Esophagus squamous epithelium (tissue), 4 donors: ENCODE results near the gene DDAH1.

Source experiments
- POLR2A ChIP-seq, 4 donors: fragments of 450-650 bp; IDR thresholded peaks; one replicate each; pipeline ENCODE4 v1.6.1; 2017; ENCODE audit warnings: antibody characterized with exemption in 4 of 4, mild to moderate bottlenecking in 4 of 4, moderate library complexity in 3 of 4
- TF ChIP-seq, protein P1 (sequence below), 6 experiments: fragments of 450-650 bp in 4 of 6; fragments of 200-600 bp in 2 of 6; sonication (generic) in 2 of 6; IDR thresholded peaks; one replicate each; pipeline ENCODE4 v1.5.1; 2016 to 2019; ENCODE audit warnings: antibody characterized with exemption in 6 of 6, mild to moderate bottlenecking in 4 of 6, moderate library complexity in 4 of 6

DNA sequence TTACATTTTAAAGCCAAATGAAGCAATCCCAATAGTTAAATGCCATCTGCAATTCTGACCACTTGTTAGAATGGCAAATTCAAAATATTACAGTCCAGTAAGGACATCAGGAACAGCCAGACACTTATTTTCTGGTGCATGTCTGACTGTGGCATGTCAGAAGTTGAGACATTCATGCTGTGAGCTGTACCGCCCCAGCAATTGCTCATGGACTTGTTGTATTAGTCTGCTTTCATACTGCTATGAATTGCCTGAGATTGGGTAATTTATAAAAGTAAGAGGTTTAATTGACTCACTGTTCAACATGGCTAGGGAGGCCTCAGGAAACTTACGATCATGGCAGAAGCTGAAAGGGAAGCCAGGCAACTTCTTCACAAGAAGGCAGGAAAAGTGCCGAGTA, 19.1 kb downstream of the DDAH1 start:
- TF ChIP-seq, protein P1, sequence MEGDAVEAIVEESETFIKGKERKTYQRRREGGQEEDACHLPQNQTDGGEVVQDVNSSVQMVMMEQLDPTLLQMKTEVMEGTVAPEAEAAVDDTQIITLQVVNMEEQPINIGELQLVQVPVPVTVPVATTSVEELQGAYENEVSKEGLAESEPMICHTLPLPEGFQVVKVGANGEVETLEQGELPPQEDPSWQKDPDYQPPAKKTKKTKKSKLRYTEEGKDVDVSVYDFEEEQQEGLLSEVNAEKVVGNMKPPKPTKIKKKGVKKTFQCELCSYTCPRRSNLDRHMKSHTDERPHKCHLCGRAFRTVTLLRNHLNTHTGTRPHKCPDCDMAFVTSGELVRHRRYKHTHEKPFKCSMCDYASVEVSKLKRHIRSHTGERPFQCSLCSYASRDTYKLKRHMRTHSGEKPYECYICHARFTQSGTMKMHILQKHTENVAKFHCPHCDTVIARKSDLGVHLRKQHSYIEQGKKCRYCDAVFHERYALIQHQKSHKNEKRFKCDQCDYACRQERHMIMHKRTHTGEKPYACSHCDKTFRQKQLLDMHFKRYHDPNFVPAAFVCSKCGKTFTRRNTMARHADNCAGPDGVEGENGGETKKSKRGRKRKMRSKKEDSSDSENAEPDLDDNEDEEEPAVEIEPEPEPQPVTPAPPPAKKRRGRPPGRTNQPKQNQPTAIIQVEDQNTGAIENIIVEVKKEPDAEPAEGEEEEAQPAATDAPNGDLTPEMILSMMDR (IDR thresholded peaks at IDR 0.05): no peak
- no peak for TF ChIP-seq POLR2A (IDR thresholded peaks at IDR 0.05)
